SK-N-MC (cell line): ENCODE results near the gene MDH2.
"Not testable (repeated sequence)": the region's sequence is repeated elsewhere in the genome, so short reads cannot be mapped to it uniquely, and the experiment has no call there.

ENCODE experiments used
- DNase-seq: peaks from one replicate; pipeline ENCODE4 v3.0.0-alpha.2; 2011; ENCODE audit warnings: low read depth, low spot score
- H3K27ac ChIP-seq: fragments of 200-600 bp; sonication (generic); 2 replicates; pipeline ENCODE4 v1.5.1; 2016; ENCODE audit warnings: mixed run types
- H3K36me3 ChIP-seq: fragments of 200-600 bp; sonication (generic); 2 replicates; pipeline ENCODE4 v1.6.1; 2017; ENCODE audit warnings: antibody characterized with exemption, low read length, mixed read lengths; ENCODE audit not compliant: insufficient read depth
- H3K4me3 ChIP-seq: fragments of 200-600 bp; sonication (generic); 2 replicates; pipeline ENCODE4 v1.5.1; 2016
- H3K9ac ChIP-seq: fragments of 200-600 bp; sonication (generic); 2 replicates; pipeline ENCODE4 v1.8.0; 2017; ENCODE audit warnings: mixed run types, mixed read lengths; ENCODE audit not compliant: insufficient read length
- H3K9me3 ChIP-seq: fragments of 200-600 bp; sonication (generic); 2 replicates; pipeline ENCODE4 v1.6.1; 2017; ENCODE audit warnings: low read depth, mild to moderate bottlenecking, antibody characterized with exemption, low read length, moderate library complexity, mixed read lengths
- EZH2 ChIP-seq: fragments of 200-600 bp; sonication (generic); IDR thresholded peaks from one replicate; pipeline ENCODE4 v1.6.1; 2017; ENCODE audit warnings: antibody characterized with exemption
- FOXP2 ChIP-seq: optimal IDR thresholded peaks from 2 replicates; pipeline ENCODE3; 2011; ENCODE audit warnings: mild to moderate bottlenecking, moderate library complexity; ENCODE audit not compliant: insufficient read depth; ENCODE audit errors: extremely low read length, control extremely low read depth
- POLR2AphosphoS5 ChIP-seq: IDR thresholded peaks from 2 replicates; pipeline ENCODE4 v1.6.1; 2012; ENCODE audit warnings: mild to moderate bottlenecking, low read depth, low read length, borderline replicate concordance

The MDH2 gene

DNA sequence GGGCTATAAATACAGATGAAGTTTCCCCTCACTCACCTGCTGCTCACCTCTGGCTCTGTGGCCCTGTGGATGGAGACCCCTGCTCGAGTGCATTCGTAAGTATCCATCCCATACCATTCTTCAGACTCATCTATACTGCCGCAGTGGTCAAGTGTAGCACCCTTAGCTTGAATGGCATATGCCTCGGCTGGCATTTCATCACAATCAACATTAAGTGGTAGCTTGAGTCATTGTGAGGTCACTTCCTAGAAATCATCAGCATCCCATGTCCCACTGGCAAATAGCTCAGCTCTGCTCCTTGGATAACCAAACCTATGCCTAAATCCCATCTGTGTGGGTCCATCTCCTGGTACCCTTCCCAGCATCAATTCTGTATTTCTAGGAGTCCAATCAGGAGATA lies 38.2 kb downstream of the MDH2 start:
- DNase-seq, result no peak
- no peaks in the 10 kb centered on the region for H3K36me3 ChIP-seq
- no peak overlapping the region for H3K4me3 ChIP-seq
- TF ChIP-seq POLR2AphosphoS5, result no peak
- no peak overlapping the region for H3K27ac ChIP-seq
- no peaks in the 10 kb centered on the region for H3K9me3 ChIP-seq
- H3K9ac ChIP-seq, result no peak overlapping the region

DNA sequence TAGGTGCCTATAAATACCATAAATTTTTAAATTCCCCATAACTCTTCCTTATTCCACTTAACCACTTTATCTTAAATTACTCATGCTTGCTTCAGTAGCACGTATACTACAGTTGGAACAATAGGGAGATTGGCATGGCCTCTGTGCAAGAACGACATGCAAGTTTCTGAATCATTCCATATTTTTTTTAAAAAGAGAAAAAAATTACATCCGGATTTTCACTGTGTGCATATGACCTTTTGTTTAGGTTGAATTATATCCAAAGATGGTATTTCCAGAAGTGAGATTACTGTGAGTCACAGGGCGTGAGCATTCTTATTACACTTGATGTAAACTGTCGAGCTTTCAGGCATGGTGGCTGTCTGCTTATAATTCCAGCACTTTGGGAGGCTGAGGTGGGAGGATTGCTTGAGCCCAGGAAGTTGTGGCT lies 39.5 kb downstream of the MDH2 start:
- not testable (repeated sequence) for DNase-seq, H3K9ac ChIP-seq, H3K27ac ChIP-seq, H3K9me3 ChIP-seq, H3K36me3 ChIP-seq, H3K4me3 ChIP-seq

DNA sequence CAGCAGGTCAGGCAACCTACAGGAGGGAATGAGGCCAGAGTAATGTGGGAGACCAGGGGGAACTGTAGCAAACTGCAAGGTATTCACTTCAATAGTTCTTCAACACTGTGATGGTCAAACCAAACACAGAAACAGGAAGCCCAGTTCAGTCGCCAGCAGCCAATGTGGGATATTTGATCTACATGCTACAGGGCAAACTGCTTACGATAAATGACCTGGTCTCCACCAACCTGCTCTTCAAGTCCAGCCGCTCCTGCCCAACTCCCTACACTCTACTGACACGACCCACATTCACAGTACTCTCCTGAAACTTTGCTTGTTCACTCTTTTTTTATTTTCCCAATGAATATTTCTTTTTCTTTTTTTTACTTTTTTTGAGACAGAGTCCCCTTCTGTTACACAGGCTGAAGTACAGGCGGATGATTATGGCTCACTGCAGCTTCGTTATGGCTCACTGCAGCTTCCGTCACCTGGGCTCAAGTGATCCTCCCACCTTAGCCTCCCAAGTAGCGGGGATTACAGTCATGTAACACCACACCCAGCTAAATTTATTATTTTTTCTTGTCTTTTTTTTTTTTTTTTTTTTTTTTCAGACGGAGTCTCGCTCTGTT lies 42.1 kb downstream of the MDH2 start:
- H3K27ac ChIP-seq, result no peak overlapping the region
- H3K9ac ChIP-seq, result no peak overlapping the region
- H3K9me3 ChIP-seq, result no peaks in the 10 kb centered on the region
- no peak for DNase-seq
- H3K4me3 ChIP-seq, result no peak overlapping the region
- no peaks in the 10 kb centered on the region for H3K36me3 ChIP-seq
- no peak for TF ChIP-seq EZH2
- no peak for TF ChIP-seq FOXP2
- no peak for TF ChIP-seq POLR2AphosphoS5

DNA sequence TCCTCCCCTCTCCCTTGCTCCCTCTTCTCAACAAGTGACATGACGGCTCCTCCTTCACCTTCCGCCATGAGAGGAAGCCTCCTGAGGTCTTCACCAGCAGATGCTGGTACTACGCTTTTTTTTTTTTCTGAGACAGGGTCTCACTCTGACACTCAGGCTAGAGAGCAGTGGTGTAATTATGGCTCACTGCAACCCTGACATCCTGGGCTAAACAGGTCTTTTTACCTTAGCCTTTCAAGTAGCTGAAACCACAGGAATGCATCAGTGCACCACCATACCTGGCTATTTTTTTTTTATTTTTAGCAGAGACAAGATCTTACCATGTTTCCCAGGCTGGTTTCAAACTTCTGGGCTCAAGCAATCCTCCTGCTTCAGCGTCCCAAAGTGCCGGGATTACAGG lies 43.6 kb downstream of the MDH2 start:
- Histone ChIP-seq H3K9ac (no peak overlapping the region), H3K27ac (no peak overlapping the region), H3K9me3 (no peaks in the 10 kb centered on the region), H3K4me3 (no peak overlapping the region), H3K36me3 (no peaks in the 10 kb centered on the region)
- no peak for DNase-seq
- TF ChIP-seq FOXP2 (no peak), EZH2 (no peak), POLR2AphosphoS5 (no peak)

DNA sequence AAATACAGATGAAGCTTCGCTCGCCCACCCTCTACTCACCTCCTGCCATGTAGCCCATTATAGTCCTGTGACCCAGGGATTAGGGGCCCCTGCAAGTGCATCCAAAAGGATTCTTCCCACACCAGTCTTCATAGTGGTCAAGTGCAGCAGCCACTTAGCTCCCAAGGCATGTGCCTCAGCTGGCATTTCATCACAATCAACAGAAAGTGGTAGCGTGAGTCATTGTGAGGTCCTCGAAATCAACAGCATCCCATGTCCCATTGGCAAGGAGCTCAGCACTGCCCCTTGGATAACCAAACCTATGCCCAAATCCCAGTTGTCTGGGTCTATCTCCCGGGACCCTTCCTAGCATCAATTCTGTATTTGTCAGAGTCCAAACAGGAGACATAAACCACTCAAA lies 45.6 kb downstream of the MDH2 start:
- not testable (repeated sequence) for H3K27ac ChIP-seq, H3K9me3 ChIP-seq, H3K9ac ChIP-seq, H3K36me3 ChIP-seq, H3K4me3 ChIP-seq, DNase-seq

DNA sequence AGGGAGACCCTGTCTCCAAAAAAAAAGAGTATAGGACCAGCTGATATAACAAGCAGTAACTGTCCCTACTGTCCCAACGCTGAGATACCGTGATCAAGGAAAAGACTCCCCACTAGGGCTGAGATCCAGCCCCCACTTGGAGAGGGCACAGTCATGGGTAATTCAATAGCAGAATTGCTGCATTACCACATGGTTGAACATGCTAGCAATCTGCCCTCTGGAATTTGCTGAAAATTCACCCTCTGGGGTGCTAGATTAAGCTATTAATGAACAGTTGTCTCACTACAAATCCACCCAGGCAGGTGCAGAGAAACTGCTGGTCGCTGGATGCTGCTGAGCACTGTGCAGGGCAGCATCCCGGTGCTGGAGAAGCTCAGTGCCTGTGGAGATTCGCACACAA lies 46.4 kb downstream of the MDH2 start:
- H3K4me3 ChIP-seq, H3K9me3 ChIP-seq, H3K36me3 ChIP-seq, H3K27ac ChIP-seq, DNase-seq, H3K9ac ChIP-seq: not testable (repeated sequence)

DNA sequence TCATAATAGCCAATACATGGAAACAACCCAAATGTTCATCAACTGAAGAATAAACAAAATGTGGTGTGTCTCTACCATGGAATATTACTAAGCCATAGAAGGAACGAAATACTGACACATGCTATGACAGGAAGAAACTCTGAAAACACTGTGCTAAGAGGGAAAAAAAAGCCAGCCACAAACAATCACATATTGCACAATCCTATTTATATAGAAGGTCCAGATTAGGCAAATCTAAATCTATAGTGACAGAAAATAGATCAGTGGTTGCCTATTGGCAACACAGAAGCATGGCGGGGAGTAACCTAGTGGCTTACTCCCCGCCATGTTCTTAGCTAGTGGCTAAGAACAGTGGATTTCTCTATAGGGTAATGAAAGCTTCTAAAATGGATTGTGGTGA lies 48.0 kb downstream of the MDH2 start:
- DNase-seq, result no peak
- TF ChIP-seq FOXP2 (no peak), EZH2 (no peak), POLR2AphosphoS5 (no peak)
- Histone ChIP-seq H3K27ac (no peak overlapping the region), H3K36me3 (no peaks in the 10 kb centered on the region), H3K9ac (no peak overlapping the region), H3K4me3 (no peak overlapping the region), H3K9me3 (no peaks in the 10 kb centered on the region)

DNA sequence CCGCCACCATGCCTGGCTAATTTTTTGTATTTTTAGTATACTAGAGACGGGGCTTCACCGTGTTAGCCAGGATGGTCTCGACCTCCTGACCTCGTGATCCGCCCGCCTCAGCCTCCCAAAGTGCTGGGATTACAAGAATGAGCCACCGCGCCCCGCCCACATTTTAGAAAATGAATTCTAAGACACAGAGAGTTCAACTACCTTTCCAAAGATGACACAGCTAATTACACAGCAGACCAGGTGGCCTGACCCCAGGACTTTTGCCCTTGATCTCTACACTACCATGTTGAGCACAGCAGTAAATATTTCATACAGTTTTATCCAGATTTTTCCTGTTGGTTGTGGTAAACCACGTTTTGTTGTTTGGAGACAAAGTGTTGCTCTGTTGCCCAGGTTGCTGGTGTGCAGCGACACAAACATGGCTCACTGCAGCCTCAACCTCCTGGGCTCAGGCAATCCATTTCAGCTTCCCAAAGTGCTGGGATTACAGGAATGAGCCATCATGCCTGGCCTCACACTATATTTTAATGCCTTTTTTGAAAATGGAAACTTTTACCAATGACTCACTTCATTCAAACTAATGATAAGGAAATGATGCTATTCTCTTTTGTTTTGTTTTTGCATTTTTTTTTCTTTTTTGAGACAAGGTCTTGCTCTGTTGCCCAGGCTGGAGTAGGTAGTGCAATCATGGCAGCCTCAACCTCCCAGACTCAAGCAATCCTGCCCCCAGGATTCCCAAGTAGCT lies 54.0 kb downstream of the MDH2 start:
- not testable (repeated sequence) for H3K4me3 ChIP-seq, H3K27ac ChIP-seq, H3K9ac ChIP-seq, H3K9me3 ChIP-seq, H3K36me3 ChIP-seq, DNase-seq

DNA sequence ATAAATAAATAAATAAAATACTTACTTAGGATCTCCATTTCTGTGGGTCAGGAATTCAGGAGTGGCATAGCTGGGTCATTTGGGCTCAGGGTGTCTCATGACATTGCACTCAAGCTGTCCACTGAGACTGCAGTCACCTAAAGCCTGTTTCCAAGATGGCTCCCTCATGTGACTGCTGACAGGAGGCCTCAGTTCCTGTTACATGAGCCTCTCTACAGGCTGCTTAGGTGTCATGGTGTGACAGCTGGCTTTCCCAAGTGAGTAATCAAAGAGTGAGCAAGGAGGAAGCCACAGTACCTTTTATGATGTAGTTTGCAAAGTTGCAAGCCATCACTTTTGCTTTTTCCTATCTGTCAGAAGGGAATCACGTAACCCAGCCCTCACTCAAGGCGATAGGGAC lies 55.9 kb downstream of the MDH2 start:
- H3K27ac ChIP-seq, H3K9ac ChIP-seq, DNase-seq, H3K9me3 ChIP-seq, H3K4me3 ChIP-seq, H3K36me3 ChIP-seq: not testable (repeated sequence)

DNA sequence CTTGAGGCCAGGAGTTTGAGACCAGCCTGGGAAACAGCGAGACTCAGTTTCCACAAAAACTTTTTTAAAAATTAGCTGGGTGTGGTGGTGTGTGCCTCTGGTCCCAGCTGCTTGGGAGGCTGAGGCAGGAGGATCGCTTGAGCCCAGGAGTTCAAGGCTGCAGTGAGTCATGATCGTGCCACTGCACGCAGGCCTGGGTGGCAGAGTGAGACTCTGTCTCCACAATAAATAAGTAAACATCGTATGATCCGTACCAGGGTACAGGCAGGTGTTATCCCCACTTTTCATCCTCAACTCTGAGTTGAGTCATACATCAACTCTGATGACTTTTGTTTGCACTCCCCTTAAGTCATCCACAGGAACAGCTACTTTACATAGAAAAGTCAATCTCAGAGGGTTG lies 58.2 kb downstream of the MDH2 start:
- H3K9ac ChIP-seq, H3K4me3 ChIP-seq, H3K9me3 ChIP-seq, DNase-seq, H3K27ac ChIP-seq, H3K36me3 ChIP-seq: not testable (repeated sequence)
